H1 (cell line): Measurements from ENCODE around the gene SYT14. TPM values are rescaled to one million over a fixed set of nuclear protein-coding genes. Genes with fewer than 3 reads are reported as not detected.

Experiments used
- CTCF ChIA-PET: fragments of 300-600 bp; sonication (Branson Sonifier 250); formaldehyde crosslinking; loops from one replicate; lab custom pipeline; 2021; ENCODE audit not compliant: partially characterized antibody; lab: Charles Lee
- POLR2A ChIA-PET: fragments of 300-600 bp; sonication (Branson Sonifier 250); formaldehyde crosslinking; loops from one replicate; lab custom pipeline; 2021; ENCODE audit warnings: inconsistent platforms; ENCODE audit not compliant: partially characterized antibody; lab: Charles Lee
- DNase-seq, 2 experiments: peaks; one replicate each; pipeline versions ENCODE4 v3.0.0 to v3.0.0-alpha.2; 2010 to 2022; ENCODE audit warnings: low spot score in 2 of 2, low read depth in 1 of 2, mixed read lengths in 1 of 2
- FAIRE-seq: peaks from 2 replicates; lab custom pipeline; 2011; peaks lifted over from hg19 to GRCh38; lab: Jason Lieb, UNC
- H2AFZ ChIP-seq: 2 replicates; pipeline ENCODE4 v1.8.1; 2012; ENCODE audit warnings: low read length, inconsistent platforms
- H2AK5ac ChIP-seq: 2 replicates; pipeline ENCODE4 v1.6.1; 2013; ENCODE audit warnings: low read depth, low read length
- H2BK120ac ChIP-seq: replicated peaks from 2 replicates; pipeline ENCODE3; 2013; ENCODE audit warnings: low read depth, low read length, inconsistent platforms
- H2BK12ac ChIP-seq: 2 replicates; pipeline ENCODE4 v1.6.1; 2013; ENCODE audit warnings: low read depth, low read length
- H2BK15ac ChIP-seq: 2 replicates; pipeline ENCODE4 v1.6.1; 2013; ENCODE audit warnings: low read length
- H2BK20ac ChIP-seq: 2 replicates; pipeline ENCODE4 v1.6.1; 2013; ENCODE audit warnings: low read length
- H2BK5ac ChIP-seq: 2 replicates; pipeline ENCODE4 v1.6.1; 2013; ENCODE audit warnings: low read depth, low read length
- H3K14ac ChIP-seq: 2 replicates; pipeline ENCODE4 v1.6.1; 2013; ENCODE audit warnings: inconsistent platforms; ENCODE audit not compliant: insufficient read length
- H3K18ac ChIP-seq: 2 replicates; pipeline ENCODE4 v1.6.1; 2013; ENCODE audit warnings: low read length; ENCODE audit errors: extremely low read depth
- H3K23ac ChIP-seq: 2 replicates; pipeline ENCODE4 v1.6.1; 2013; ENCODE audit warnings: inconsistent platforms; ENCODE audit not compliant: insufficient read length
- H3K23me2 ChIP-seq: 2 replicates; pipeline ENCODE4 v1.6.1; 2013; ENCODE audit warnings: low read depth, low read length
- H3K27ac ChIP-seq: 2 replicates; pipeline ENCODE4 v1.6.1; 2011; ENCODE audit warnings: low read depth, low read length, inconsistent platforms
- H3K27me3 ChIP-seq, 4 experiments: replicated peaks in 1 of 4; 1 replicate in 1 of 4; 2 replicates in 3 of 4; pipeline versions ENCODE4 v1.6.1 to v1.8.1; 2011 to 2013; ENCODE audit warnings: low read length in 3 of 4, mild to moderate bottlenecking in 3 of 4, inconsistent platforms in 2 of 4, mixed read lengths in 2 of 4, moderate library complexity in 1 of 4; ENCODE audit not compliant: control insufficient read depth in 3 of 4, insufficient read depth in 3 of 4; ENCODE audit errors: extremely low read depth in 1 of 4
- H3K36me3 ChIP-seq, 4 experiments: 2 replicates each; pipeline versions ENCODE4 v1.6.1 to v1.8.1; 2011 to 2013; ENCODE audit warnings: mild to moderate bottlenecking in 4 of 4, low read length in 3 of 4, moderate library complexity in 2 of 4, control low read depth in 1 of 4, inconsistent platforms in 1 of 4; ENCODE audit not compliant: insufficient read depth in 4 of 4, control insufficient read depth in 2 of 4
- H3K4ac ChIP-seq: replicated peaks from 2 replicates; pipeline ENCODE3; 2013; ENCODE audit warnings: low read length, low read depth, mixed read lengths, inconsistent platforms; ENCODE audit not compliant: insufficient read length
- H3K4me1 ChIP-seq, 4 experiments: replicated peaks in 1 of 4; 1 replicate in 1 of 4; 2 replicates in 3 of 4; pipeline versions ENCODE4 v1.6.1 to v1.8.1; 2011 to 2013; ENCODE audit warnings: low read length in 3 of 4, inconsistent platforms in 2 of 4, mixed read lengths in 1 of 4; ENCODE audit not compliant: insufficient read depth in 4 of 4, control insufficient read depth in 3 of 4
- H3K4me2 ChIP-seq, 2 experiments: 2 replicates each; pipeline versions ENCODE4 v1.6.1 to v1.8.1; 2011 to 2013; ENCODE audit warnings: low read depth in 2 of 2, low read length in 2 of 2, control low read depth in 1 of 2, inconsistent platforms in 1 of 2, mild to moderate bottlenecking in 1 of 2; ENCODE audit not compliant: insufficient read depth in 1 of 2
- H3K4me3 ChIP-seq, 4 experiments: fragments of 200-600, 300-600 bp in 1 of 4; sonication (generic), shearing (Covaris generic), sonication (Bioruptor Twin) in 1 of 4; 2 replicates each; pipeline versions ENCODE4 v1.5.1 to v1.8.1; 2011 to 2016; ENCODE audit warnings: low read length in 4 of 4, low read depth in 3 of 4, control low read depth in 2 of 4, inconsistent platforms in 2 of 4, mild to moderate bottlenecking in 2 of 4, mixed read lengths in 1 of 4, moderate library complexity in 1 of 4; ENCODE audit not compliant: insufficient read depth in 2 of 4; ENCODE audit errors: extremely low read depth in 1 of 4
- H3K56ac ChIP-seq: replicated peaks from 2 replicates; pipeline ENCODE3; 2013; ENCODE audit warnings: low read depth, mild to moderate bottlenecking, mixed read lengths, low read length, inconsistent platforms; ENCODE audit not compliant: insufficient read length
- H3K79me1 ChIP-seq: 2 replicates; pipeline ENCODE4 v1.6.1; 2013; ENCODE audit warnings: low read depth, low read length, control low read depth
- H3K79me2 ChIP-seq, 2 experiments: 2 replicates each; pipeline versions ENCODE4 v1.6.1 to v1.8.1; 2012 to 2013; ENCODE audit warnings: low read length in 2 of 2, mild to moderate bottlenecking in 2 of 2, inconsistent platforms in 1 of 2; ENCODE audit not compliant: insufficient read depth in 2 of 2, control insufficient read depth in 1 of 2
- H3K9ac ChIP-seq, 4 experiments: replicated peaks in 1 of 4; 1 replicate in 1 of 4; 2 replicates in 3 of 4; pipeline versions ENCODE4 v1.6.1 to v1.8.1; 2011 to 2013; ENCODE audit warnings: low read depth in 3 of 4, low read length in 3 of 4, control low read depth in 2 of 4, mild to moderate bottlenecking in 2 of 4, moderate library complexity in 2 of 4, inconsistent platforms in 1 of 4; ENCODE audit errors: extremely low read depth in 1 of 4
- H3K9me3 ChIP-seq, 2 experiments: 2 replicates each; pipeline versions ENCODE4 v1.6.1 to v1.8.1; 2012 to 2013; ENCODE audit warnings: mild to moderate bottlenecking in 2 of 2, moderate library complexity in 2 of 2, control low read depth in 1 of 2, inconsistent platforms in 1 of 2, low read depth in 1 of 2, low read length in 1 of 2, mixed read lengths in 1 of 2; ENCODE audit not compliant: insufficient read depth in 2 of 2
- H4K20me1 ChIP-seq, 2 experiments: replicated peaks in 1 of 2; 2 replicates each; pipeline versions ENCODE3 to v1.8.1; 2011 to 2013; ENCODE audit warnings: inconsistent platforms in 2 of 2, low read length in 2 of 2, mild to moderate bottlenecking in 1 of 2; ENCODE audit not compliant: insufficient read depth in 2 of 2, control insufficient read depth in 1 of 2
- H4K5ac ChIP-seq: 2 replicates; pipeline ENCODE4 v1.6.1; 2013; ENCODE audit warnings: low read length, low read depth, mixed read lengths, inconsistent platforms; ENCODE audit not compliant: insufficient read length
- H4K8ac ChIP-seq: 2 replicates; pipeline ENCODE4 v1.8.0; 2013; ENCODE audit warnings: mild to moderate bottlenecking, moderate library complexity, low read length, inconsistent platforms; ENCODE audit not compliant: insufficient read depth; ENCODE audit errors: extremely low read depth
- H4K91ac ChIP-seq: replicated peaks from 2 replicates; pipeline ENCODE3; 2013; ENCODE audit warnings: low read length, mixed read lengths, inconsistent platforms; ENCODE audit not compliant: insufficient read length
- BACH1 ChIP-seq: IDR thresholded peaks from 2 replicates; pipeline ENCODE4 v1.6.1; 2012; ENCODE audit warnings: low read length, improper control_type of control experiment
- CTCF ChIP-seq, 3 experiments: IDR thresholded peaks; 1 replicate in 2 of 3; 2 replicates in 1 of 3; pipeline versions ENCODE4 v1.5.1 to v1.6.1; 2011; ENCODE audit warnings: low read length in 3 of 3, mild to moderate bottlenecking in 3 of 3, inconsistent platforms in 2 of 3, low read depth in 1 of 3, moderate library complexity in 1 of 3; ENCODE audit not compliant: insufficient read depth in 1 of 3; ENCODE audit errors: control extremely low read depth in 1 of 3
- HDAC2 ChIP-seq, 2 experiments: fragments of 300-600 bp in 1 of 2; sonication (generic) in 1 of 2; IDR thresholded peaks; 2 replicates each; pipeline ENCODE4 v1.6.1; 2011 to 2012; ENCODE audit warnings: low read depth in 2 of 2, low read length in 2 of 2, mild to moderate bottlenecking in 2 of 2, moderate library complexity in 2 of 2, borderline replicate concordance in 1 of 2, inconsistent platforms in 1 of 2
- JUN ChIP-seq: IDR thresholded peaks from 2 replicates; pipeline ENCODE4 v1.6.1; 2011; ENCODE audit warnings: low read depth, mild to moderate bottlenecking, improper control_type of control experiment, low read length
- POU5F1 ChIP-seq: IDR thresholded peaks from 2 replicates; pipeline ENCODE4 v1.6.1; 2011; ENCODE audit warnings: low read depth, mild to moderate bottlenecking, low read length, moderate library complexity
- RFX5 ChIP-seq: IDR thresholded peaks from 2 replicates; pipeline ENCODE4 v1.6.1; 2011; ENCODE audit warnings: low read depth, low read length, improper control_type of control experiment, borderline replicate concordance
- RNF2 ChIP-seq: fragments of 200-900, 300-1000 bp; sonication (generic); IDR thresholded peaks from 2 replicates; pipeline ENCODE4 v1.7.1; 2016; ENCODE audit warnings: borderline replicate concordance, low read depth, mild to moderate bottlenecking, antibody characterized with exemption, low read length; ENCODE audit not compliant: poor library complexity, severe bottlenecking; ENCODE audit errors: missing control alignments
- SP2 ChIP-seq: IDR thresholded peaks from 2 replicates; pipeline ENCODE4 v1.6.1; 2012; ENCODE audit warnings: mild to moderate bottlenecking, low read length, inconsistent platforms
- SRF ChIP-seq: IDR thresholded peaks from 2 replicates; pipeline ENCODE4 v1.6.1; 2011; ENCODE audit warnings: mild to moderate bottlenecking, low read depth, low read length, moderate library complexity
- TAF7 ChIP-seq: optimal IDR thresholded peaks from 2 replicates; pipeline ENCODE3; 2011; ENCODE audit warnings: low read depth, mild to moderate bottlenecking, inconsistent platforms, low read length, moderate library complexity, borderline replicate concordance
- YY1 ChIP-seq: IDR thresholded peaks from 2 replicates; pipeline ENCODE4 v1.6.1; 2011; ENCODE audit warnings: low read depth, mild to moderate bottlenecking, low read length
- WGBS, 2 experiments: shearing (Covaris generic) in 1 of 2; methylation state at CpG; one replicate each; pipeline versions ENCODE4 v1.1.6 to v1.1.7; 2013 to 2015; ENCODE audit warnings: low lambda C conversion rate in 2 of 2, mixed read lengths in 2 of 2, inconsistent platforms in 1 of 2, low coverage in 1 of 2, missing lambda C conversion rate in 1 of 2; ENCODE audit not compliant: insufficient replicate concordance in 2 of 2, insufficient coverage in 1 of 2, insufficient read length in 1 of 2; ENCODE audit errors: extremely low coverage in 1 of 2, missing lambda C conversion rate in 1 of 2; 5-methylcytosine and 5-hydroxymethylcytosine counted together
- polyA plus RNA-seq, 7 experiments: library from polyadenylated mRNA; depleted of rRNA in 3 of 7; stranded (reverse) in 5 of 7; unstranded in 2 of 7; fragments of >200 nt in 5 of 7; fragments of 200-250 nt in 2 of 7; gene quantifications; 1 replicate in 5 of 7; 2 replicates in 1 of 7; 4 replicates in 1 of 7; pipeline versions ENCODE4 v1.2.1 to v1.2.3, GENCODE V29; 2011 to 2013; ENCODE audit warnings: missing spikeins in 2 of 7, mixed read lengths in 2 of 7
- total RNA-seq: library from RNA; stranded (reverse); fragmentation: NEBNext Ultra II Directional; extraction: Animal tissue kit (Norgen Biotek cat#: 25700); gene quantifications from 2 replicates; pipeline ENCODE4 v1.2.1, GENCODE V29; 2021

The SYT14 gene
- total and polyA plus RNA-seq, 2 of the 8 experiments (the other 6 are each of a cell fraction or from before 2014, with no cell fraction given), result 2.3 to 18.4 TPM

GRCh38 chr1:210010161-210010560 lies 72.1 kb downstream of the SYT14 start:
- no peak overlapping the region for H4K91ac ChIP-seq
- no peak overlapping the region for H3K56ac ChIP-seq
- H3K27me3 ChIP-seq, result no peaks in the 10 kb centered on the region
- H3K23me2 ChIP-seq, result no peaks in the 10 kb centered on the region
- no peaks in the 10 kb centered on the region; a peak in 1 of 8 replicates for H3K36me3 ChIP-seq
- H2AFZ ChIP-seq, result no peak overlapping the region
- no peak overlapping the region for H2BK120ac ChIP-seq
- no peaks in the 10 kb centered on the region for H3K79me1 ChIP-seq
- DNase-seq (no peak), FAIRE-seq (no peak)
- no peak overlapping the region for H4K8ac ChIP-seq
- no peak overlapping the region for H3K4me3 ChIP-seq
- H3K79me2 ChIP-seq, result no peaks in the 10 kb centered on the region
- no peak overlapping the region for H3K23ac ChIP-seq
- no peak overlapping the region for H2AK5ac ChIP-seq
- CTCF ChIA-PET, result no interaction called here
- H3K9ac ChIP-seq, result no peak overlapping the region
- no peak overlapping the region for H2BK20ac ChIP-seq
- H3K27ac ChIP-seq, result no peak overlapping the region
- no peak overlapping the region for H2BK15ac ChIP-seq
- H4K20me1 ChIP-seq, result no peaks in the 10 kb centered on the region
- no peak overlapping the region for H3K14ac ChIP-seq
- H3K4me1 ChIP-seq, result no peaks in the 10 kb centered on the region
- H2BK5ac ChIP-seq, result no peak overlapping the region
- H3K4me2 ChIP-seq, result no peak overlapping the region
- POLR2A ChIA-PET, result no interaction called here
- no peak overlapping the region for H3K4ac ChIP-seq
- no peak overlapping the region for H2BK12ac ChIP-seq
- no peak overlapping the region for H3K18ac ChIP-seq
- no peaks in the 10 kb centered on the region for H3K9me3 ChIP-seq
- H4K5ac ChIP-seq, result no peak overlapping the region
- whole genome bisulfite sequencing, 2 experiments, result 87% methylated on average over 2 of the region's 2 CpGs; no CpG with 5 or more reads in 1 of the 2 experiments
- TF ChIP-seq RNF2 (no peak), JUN (no peak), SP2 (no peak), BACH1 (no peak), SRF (no peak), TAF7 (no peak), CTCF (IDR thresholded peaks at IDR 0.05; ENCODE audit: control extremely low read depth in 1 of 3, insufficient read depth in 1 of 3, low read depth in 1 of 3, low read length in 3 of 3) (no peak), HDAC2 (IDR thresholded peaks at IDR 0.05; ENCODE audit: borderline replicate concordance in 1 of 2, low read depth in 2 of 2, low read length in 2 of 2) (no peak), RFX5 (no peak), POU5F1 (no peak), YY1 (no peak)
